Skeletal muscle satellite cell (primary cell): Measurements from ENCODE around the gene NCAPD2.
"Not testable (repeated sequence)": the region's sequence is repeated elsewhere in the genome, so short reads cannot be mapped to it uniquely, and the experiment has no call there.

Source experiments
- H3K27me3 ChIP-seq: 2 replicates; pipeline ENCODE4 v1.7.0; 2013; ENCODE audit warnings: low read length; ENCODE audit not compliant: control insufficient read depth, insufficient read depth
- H3K36me3 ChIP-seq: 2 replicates; pipeline ENCODE4 v1.7.0; 2013; ENCODE audit warnings: mild to moderate bottlenecking, control low read depth, low read length; ENCODE audit not compliant: insufficient read depth
- H3K4me1 ChIP-seq: 2 replicates; pipeline ENCODE4 v1.7.0; 2013; ENCODE audit warnings: low read length; ENCODE audit not compliant: control insufficient read depth, insufficient read depth
- H3K4me2 ChIP-seq: 2 replicates; pipeline ENCODE4 v1.7.0; 2013; ENCODE audit warnings: mild to moderate bottlenecking, low read length
- H3K4me3 ChIP-seq: 2 replicates; pipeline ENCODE4 v1.7.0; 2013; ENCODE audit warnings: low read length
- H3K9ac ChIP-seq: 2 replicates; pipeline ENCODE4 v1.7.0; 2013; ENCODE audit warnings: mild to moderate bottlenecking, low read depth, low read length, moderate library complexity
- H3K9me3 ChIP-seq: replicated peaks from 2 replicates; pipeline ENCODE4 v1.7.0; 2013; ENCODE audit warnings: mild to moderate bottlenecking, control low read depth, low read length

Gene NCAPD2

DNA sequence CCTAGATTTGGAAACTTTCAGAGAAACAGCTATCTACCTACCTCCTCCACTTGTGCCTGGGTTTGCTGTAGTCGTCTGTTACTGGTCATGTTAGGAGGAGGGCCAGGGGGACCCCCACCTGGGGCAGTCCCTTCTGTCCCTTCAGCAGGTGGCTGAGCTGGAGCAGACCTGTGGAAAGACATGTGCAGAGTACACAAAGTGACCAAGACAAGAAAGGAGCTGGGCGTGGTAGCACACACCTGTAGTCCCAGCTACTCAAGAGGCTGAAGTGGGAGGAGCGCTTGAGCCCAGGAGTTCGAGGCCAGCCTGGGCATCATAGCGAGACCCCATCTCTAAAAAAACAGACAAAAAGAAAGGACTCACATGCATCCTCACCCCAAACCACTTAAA lies 27.7 kb upstream of the NCAPD2 start:
- H3K36me3 ChIP-seq = peaks cover 49% of the 10 kb centered on the region
- peaks cover 24% of the 10 kb centered on the region for H3K4me1 ChIP-seq

GRCh38 chr12:6466751-6467150 lies 27.2 kb upstream of the NCAPD2 start:
- Histone ChIP-seq H3K4me1 (peaks cover 26% of the 10 kb centered on the region), H3K36me3 (peaks cover 44% of the 10 kb centered on the region)
- H3K4me3 ChIP-seq, H3K4me2 ChIP-seq, H3K9ac ChIP-seq, H3K9me3 ChIP-seq, H3K27me3 ChIP-seq: not testable (repeated sequence)

More for the DNA sequence above, 27.7 kb upstream of the NCAPD2 start:
- H3K4me2 ChIP-seq = no peak overlapping the region
- H3K9ac ChIP-seq = no peak overlapping the region
- no peaks in the 10 kb centered on the region for H3K27me3 ChIP-seq
- H3K9me3 ChIP-seq = no peaks in the 10 kb centered on the region
- H3K4me3 ChIP-seq = no peak overlapping the region

DNA sequence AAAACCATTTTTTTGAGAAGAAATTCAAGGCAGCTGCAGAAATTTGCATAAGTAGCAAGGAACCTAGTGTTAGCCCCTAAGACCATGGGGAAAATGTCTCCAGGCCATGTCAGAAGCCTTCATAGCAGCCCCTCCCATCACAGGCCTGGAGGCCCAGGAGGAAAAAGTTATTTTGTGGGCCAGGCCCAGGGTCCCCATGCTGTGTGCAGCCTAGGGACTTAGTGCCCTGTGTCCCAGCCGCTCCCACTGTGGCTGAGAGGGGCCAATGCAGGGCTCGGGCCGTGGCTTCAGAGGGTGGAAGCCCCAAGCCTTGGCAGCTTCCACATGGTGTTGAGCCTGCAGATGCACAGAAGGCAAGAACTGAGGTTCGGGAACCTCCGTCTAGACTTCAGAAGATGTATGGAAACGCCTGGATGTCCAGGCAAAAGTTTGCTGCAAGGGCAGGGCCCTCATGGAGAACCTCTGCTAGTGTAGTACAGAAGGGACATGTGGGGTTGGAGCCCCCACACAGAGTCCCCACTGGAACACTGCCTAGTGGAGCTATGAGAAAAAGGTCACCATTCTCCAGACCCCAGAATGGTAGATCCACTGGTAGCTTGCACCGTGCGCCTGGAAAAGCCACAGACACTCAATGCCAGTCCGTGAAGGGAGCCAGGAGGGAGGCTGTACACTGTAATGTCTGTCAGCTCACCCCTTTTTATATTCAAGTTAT lies 26.2 kb upstream of the NCAPD2 start:
- H3K9me3 ChIP-seq, H3K9ac ChIP-seq, H3K4me3 ChIP-seq, H3K27me3 ChIP-seq: not testable (repeated sequence)
- Histone ChIP-seq H3K36me3 (peaks cover 35% of the 10 kb centered on the region), H3K4me1 (peaks cover 26% of the 10 kb centered on the region), H3K4me2 (peak overlapping the region; percentile 83)

DNA sequence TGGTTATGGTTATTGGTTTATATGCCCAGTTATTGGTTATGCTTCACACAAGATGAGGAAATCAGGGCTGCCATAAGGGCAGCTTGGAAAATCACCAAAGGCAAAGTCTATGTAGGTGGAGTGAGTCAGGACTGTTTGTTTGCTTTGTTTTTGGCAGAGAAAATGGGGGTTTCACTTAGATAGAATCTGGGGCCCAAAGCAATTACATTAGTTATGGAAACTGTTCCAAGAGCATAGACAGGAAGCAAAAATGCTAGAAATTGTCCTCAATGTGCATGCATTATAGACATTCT lies 25.7 kb upstream of the NCAPD2 start:
- H3K4me1 ChIP-seq = peaks cover 26% of the 10 kb centered on the region

GRCh38 chr12:6469092-6469491 lies 24.8 kb upstream of the NCAPD2 start:
- Histone ChIP-seq H3K4me2 (peak overlapping the region; percentile 83), H3K4me3 (peak overlapping the region; percentile 95), H3K36me3 (peaks cover 21% of the 10 kb centered on the region), H3K9ac (no peak overlapping the region), H3K9me3 (no peaks in the 10 kb centered on the region), H3K27me3 (no peaks in the 10 kb centered on the region), H3K4me1 (peaks cover 26% of the 10 kb centered on the region)

More for the DNA sequence above, 25.7 kb upstream of the NCAPD2 start:
- Histone ChIP-seq H3K4me3 (peak overlapping the region; percentile 0), H3K36me3 (peaks cover 30% of the 10 kb centered on the region), H3K4me2 (peak overlapping the region; percentile 83), H3K9me3 (no peaks in the 10 kb centered on the region), H3K27me3 (no peaks in the 10 kb centered on the region), H3K9ac (no peak overlapping the region)

- Histone ChIP-seq H3K9ac (peak overlapping the region; percentile 84), H3K27me3 (peaks cover 4% of the 10 kb centered on the region), H3K9me3 (no peaks in the 10 kb centered on the region), H3K4me2 (peak overlapping the region; percentile 83), H3K4me1 (peaks cover 26% of the 10 kb centered on the region), H3K36me3 (peaks cover 14% of the 10 kb centered on the region), H3K4me3 (peak overlapping the region; percentile 95)
These were observed 24.1 kb upstream of the NCAPD2 start for GRCh38 chr12:6469609-6470374.

DNA sequence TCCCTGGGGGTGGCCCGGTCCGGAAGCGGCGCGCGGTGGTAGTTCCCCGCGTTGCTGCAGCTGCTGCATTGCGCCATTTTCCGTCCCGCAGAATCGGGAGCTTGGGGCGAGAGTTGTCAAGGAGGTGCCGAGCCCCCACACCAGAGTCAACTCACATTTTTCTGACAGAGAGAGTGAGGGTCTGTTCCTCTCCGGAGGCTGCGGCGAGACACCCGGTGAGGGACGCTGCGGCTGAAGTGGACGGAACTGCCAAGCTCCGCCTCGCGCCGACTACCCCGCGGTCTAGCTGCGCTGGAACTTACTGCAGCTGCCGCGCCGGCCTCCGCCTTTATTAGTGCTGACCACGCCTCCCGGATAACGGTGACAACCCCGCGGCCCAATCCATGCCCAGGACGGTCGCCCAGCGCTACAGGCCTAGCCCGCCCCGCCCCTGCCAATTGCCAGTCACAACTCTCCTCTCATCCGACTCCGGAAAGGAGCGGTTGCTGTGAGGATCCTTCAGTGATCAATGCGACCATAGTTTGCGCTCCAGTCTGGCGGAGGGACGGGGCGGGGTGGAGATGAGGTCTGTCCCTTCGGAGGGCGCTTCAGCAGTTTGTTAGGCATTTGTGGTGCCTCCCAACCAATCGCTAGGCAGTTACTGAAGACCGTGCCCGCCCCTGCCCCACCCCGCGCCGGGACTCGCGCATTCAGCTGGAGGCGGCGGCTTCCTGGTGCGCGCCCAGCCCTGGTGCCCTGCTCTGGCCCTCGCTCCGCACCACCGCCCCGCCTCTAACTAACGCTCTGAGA lies 23.3 kb upstream of the NCAPD2 start, which contains the start of gene VAMP1:
Gene VAMP1, minus strand, starts transcription at position 303 of the 789 bp plus-strand sequence. Its CDS starts 146 bp downstream, at position 157.
- Histone ChIP-seq H3K9ac (peak within 1 kb of the TSS; percentile 84), H3K27me3 (peaks cover 4% of the 10 kb centered on the region), H3K36me3 (peaks cover 11% of the 10 kb centered on the region), H3K4me2 (peak within 1 kb of the TSS; percentile 83), H3K4me1 (peaks cover 26% of the 10 kb centered on the region), H3K4me3 (peak within 1 kb of the TSS; percentile 95), H3K9me3 (no peaks in the 10 kb centered on the region)

DNA sequence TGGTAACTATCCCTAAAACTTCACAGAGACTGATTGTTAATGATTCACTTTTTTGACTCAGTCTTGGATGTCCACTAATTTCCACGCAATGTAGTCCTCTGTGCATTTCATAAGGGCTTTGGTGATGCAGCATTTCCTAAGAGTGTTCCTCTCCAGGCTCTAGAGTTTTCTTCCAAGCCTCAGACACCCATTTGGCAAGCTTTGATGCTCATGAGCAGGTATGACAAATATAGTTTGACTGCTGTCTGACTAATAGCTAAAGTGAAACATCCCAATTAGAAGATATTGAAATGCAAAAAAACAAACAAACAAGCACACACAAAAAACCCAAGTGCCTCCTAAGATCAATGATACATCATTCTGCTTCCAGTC lies 21.9 kb upstream of the NCAPD2 start:
- H3K27me3 ChIP-seq = peaks cover 4% of the 10 kb centered on the region
- no peak overlapping the region for H3K9ac ChIP-seq

GRCh38 chr12:6472491-6472890 lies 21.4 kb upstream of the NCAPD2 start:
- H3K27me3 ChIP-seq = peaks cover 4% of the 10 kb centered on the region
- no peak overlapping the region for H3K4me2 ChIP-seq
- H3K4me3 ChIP-seq = no peak overlapping the region
- no peaks in the 10 kb centered on the region for H3K36me3 ChIP-seq
- peaks cover 26% of the 10 kb centered on the region for H3K4me1 ChIP-seq
- H3K9me3 ChIP-seq = no peaks in the 10 kb centered on the region
- H3K9ac ChIP-seq = no peak overlapping the region

More for the DNA sequence above, 21.9 kb upstream of the NCAPD2 start:
- no peak overlapping the region for H3K4me2 ChIP-seq
- peaks cover 26% of the 10 kb centered on the region for H3K4me1 ChIP-seq
- no peak overlapping the region for H3K4me3 ChIP-seq
- no peaks in the 10 kb centered on the region for H3K9me3 ChIP-seq
- no peaks in the 10 kb centered on the region for H3K36me3 ChIP-seq

DNA sequence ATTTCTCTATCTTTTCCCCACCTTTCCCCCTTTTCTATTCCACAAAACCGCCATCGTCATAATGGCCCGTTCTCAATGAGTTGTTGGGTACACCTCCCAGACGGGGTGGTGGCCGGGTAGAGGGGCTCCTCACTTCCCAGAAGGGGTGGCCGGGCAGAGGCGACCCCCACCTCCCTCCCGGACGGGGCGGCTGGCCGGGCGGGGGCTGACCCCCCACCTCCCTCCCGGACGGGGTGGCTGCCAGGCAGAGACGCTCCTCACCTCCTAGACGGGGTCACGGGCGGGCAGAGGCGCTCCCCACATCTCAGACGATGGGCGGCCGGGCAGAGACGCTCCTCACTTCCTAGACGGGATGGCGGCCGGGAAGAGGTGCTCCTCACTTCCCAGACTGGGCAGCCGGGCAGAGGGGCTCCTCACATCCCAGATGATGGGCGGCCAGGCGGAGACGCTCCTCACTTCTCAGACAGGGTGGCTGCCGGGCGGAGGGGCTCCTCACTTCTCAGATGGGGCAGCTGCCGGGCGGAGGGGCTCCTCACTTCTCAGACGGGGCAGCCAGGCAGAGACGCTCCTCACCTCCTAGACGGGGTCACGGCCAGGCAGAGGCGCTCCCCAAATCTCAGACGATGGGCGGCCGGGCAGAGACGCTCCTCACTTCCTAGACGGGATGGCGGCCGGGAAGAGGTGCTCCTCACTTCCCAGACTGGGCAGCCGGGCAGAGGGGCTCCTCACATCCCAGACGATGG lies 18.5 kb upstream of the NCAPD2 start:
- H3K4me3 ChIP-seq, H3K4me2 ChIP-seq, H3K4me1 ChIP-seq, H3K9ac ChIP-seq, H3K36me3 ChIP-seq, H3K9me3 ChIP-seq: not testable (repeated sequence)
- H3K27me3 ChIP-seq = peaks cover 19% of the 10 kb centered on the region

DNA sequence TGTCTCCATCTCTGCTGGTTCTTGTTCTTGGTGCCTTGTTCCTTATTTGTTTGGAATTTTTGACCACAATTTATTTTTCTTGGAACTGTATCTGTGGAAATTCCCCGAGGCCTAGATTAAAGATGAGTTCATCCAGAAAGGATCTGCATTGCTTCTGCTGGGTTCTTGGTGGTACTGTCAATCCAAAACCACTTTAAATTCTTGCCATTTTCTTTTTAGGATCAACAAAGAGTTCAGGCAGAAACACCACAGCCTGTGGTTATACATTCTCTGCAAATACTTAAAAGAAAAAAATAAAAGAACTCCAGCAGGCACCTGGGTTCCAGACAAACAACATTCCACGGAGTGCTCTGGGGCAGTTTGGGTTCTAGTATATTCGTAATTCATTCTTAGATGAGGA lies 17.4 kb upstream of the NCAPD2 start:
- H3K4me3 ChIP-seq = no peak overlapping the region
- no peak overlapping the region for H3K4me2 ChIP-seq
- H3K36me3 ChIP-seq = no peaks in the 10 kb centered on the region
- H3K27me3 ChIP-seq = peaks cover 19% of the 10 kb centered on the region
- no peak overlapping the region for H3K9ac ChIP-seq
- H3K4me1 ChIP-seq = no peaks in the 10 kb centered on the region
- no peaks in the 10 kb centered on the region for H3K9me3 ChIP-seq
